Airway epithelial cell (primary cell): ENCODE measurements around the gene SULT1A1. TPM values are rescaled to one million over a fixed set of nuclear protein-coding genes. Genes with fewer than 3 reads are reported as not detected.

Source experiments
- total RNA-seq: library from RNA; depleted of rRNA; stranded (reverse); fragments of >200 nt; gene quantifications from 2 replicates; pipeline ENCODE4 v1.2.3, GENCODE V29; 2015

Gene SULT1A1
- total RNA-seq = 6.8 and 12.6 TPM in 2 replicates

DNA sequence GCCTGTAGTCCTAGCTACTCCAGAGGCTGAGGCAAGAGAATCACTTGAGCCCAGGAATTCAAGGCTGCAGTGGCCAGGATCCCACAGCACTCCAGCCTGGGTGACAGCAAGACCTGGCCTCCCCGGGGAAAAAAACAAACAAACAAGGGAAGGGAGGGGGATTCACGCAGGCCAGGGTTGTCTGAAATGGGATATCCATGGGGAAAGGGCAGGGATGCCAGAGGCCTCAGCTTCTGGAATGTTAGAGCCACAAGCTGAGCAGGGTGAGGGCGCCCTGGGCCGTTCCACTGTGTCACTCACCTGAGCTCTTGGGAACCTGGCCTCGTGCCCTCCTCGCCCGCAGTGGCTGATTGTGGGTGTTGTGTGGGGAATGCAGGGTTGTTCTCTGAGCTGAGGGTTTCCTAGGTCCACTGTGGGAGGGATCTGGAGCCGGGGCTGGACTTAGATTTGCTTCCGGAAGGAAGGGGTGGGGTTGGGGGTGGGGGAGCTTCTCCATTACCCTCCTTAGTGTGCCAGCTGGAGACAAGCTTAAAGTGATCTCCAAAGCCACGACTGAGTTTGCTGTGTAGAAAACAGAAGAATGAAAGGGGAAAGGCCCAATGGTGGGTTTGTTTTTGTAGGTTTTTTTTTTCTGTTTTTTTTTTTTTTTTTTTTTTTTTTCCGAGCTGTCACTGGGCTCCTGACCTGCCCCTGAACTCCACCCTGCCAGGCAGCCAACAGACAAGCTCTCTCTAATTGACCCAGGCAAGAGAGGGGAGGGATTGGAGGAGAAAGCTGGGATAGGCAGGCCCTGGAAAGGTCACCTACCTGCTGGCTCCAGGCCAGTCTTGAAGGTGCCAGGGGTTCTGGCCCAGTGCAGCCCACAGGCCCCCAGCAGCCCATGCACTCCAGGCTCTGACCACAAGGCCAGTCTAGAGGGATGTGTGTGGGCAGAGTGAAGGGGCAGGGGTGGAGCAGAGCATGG is at the start of gene SULT1A1:
Gene SULT1A1, minus strand, starts transcription at position 414 of the 964 bp plus-strand sequence. CDS start 1,189 bp downstream, outside the sequence.

GRCh38 chr16:28637765-28638164 is 27.9 kb upstream of the SULT1A1 start, which contains the start of gene NPIPB8:
TSS of gene NPIPB8 (plus strand) at chr16:28638065. CDS start at chr16:28638361, 296 bp downstream.

DNA sequence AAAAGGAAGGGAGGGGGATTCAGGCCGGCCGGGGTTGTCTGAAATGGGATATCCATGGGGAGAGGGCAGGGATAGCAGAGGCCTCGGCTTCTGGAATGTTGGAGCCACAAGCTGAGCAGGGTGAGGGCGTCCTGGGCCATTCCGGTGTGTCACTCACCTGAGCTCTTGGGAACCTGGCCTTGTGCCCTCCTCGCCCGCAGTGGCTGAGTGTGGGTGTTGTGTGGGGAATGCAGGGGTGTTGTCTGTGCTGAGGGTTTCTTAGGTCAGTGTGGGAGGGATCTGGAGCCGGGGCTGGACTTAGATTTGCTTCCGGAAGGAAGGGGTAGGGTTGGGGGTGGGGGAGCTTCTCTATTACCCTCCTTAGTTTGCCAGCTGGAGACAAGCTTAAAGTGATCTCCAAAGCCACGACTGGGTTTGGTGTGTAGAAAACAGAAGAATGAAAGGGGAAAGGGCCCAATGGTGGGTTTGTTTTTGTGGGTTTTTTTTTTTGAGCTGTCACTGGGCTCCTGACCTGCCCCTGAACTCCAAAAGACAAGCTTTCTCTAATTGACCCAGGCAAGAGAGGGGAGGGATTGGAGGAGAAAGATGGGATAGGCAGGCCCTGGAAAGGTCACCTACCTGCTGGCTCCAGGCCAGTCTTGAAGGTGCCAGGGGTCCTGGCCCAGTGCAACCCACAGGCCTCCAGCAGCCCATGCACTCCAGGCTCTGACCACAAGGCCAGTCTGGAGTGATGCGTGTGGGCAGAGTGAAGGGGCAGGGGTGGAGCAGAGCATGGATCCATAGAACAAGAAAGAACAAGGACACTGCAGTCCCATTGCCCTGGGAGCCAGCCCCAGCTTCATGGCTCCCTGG is 12.8 kb downstream of the SULT1A1 start, which contains the start of gene SULT1A2:
Gene SULT1A2, minus strand, starts transcription at position 211 of the 852 bp plus-strand sequence. CDS start 1,120 bp downstream, outside the sequence.

Other genes starting within 250 kb of the SULT1A1 start
- 0.49 TPM in 1 of 2 replicates, not detected in the other for gene NPIPB6, start 246.5 kb downstream of the SULT1A1 start, total RNA-seq
- 199 and 216 TPM in 2 replicates for gene EIF3CL, start 206.2 kb downstream of the SULT1A1 start, total RNA-seq
- gene NPIPB7, start 137.7 kb downstream of the SULT1A1 start, total RNA-seq = not detected in 2 replicates
- gene CLN3, start 118.0 kb downstream of the SULT1A1 start, total RNA-seq = 8.4 and 12.0 TPM in 2 replicates
- gene APOBR, start 115.4 kb downstream of the SULT1A1 start, total RNA-seq = not detected in 2 replicates
- not detected in 2 replicates for gene IL27, start 103.2 kb downstream of the SULT1A1 start, total RNA-seq
- 8.3 and 8.9 TPM in 2 replicates for gene NUPR1, start 71.1 kb downstream of the SULT1A1 start, total RNA-seq
- 17.9 and 19.5 TPM in 2 replicates for gene SGF29, start 56.1 kb downstream of the SULT1A1 start, total RNA-seq
- gene SULT1A2, start 13.0 kb downstream of the SULT1A1 start, total RNA-seq = 0.42 and 0.88 TPM in 2 replicates
- gene NPIPB8, start 28.0 kb upstream of the SULT1A1 start, total RNA-seq = not detected in 2 replicates
- 281 and 312 TPM in 2 replicates for gene EIF3C, start 101.4 kb upstream of the SULT1A1 start, total RNA-seq
- gene NPIPB9, start 141.7 kb upstream of the SULT1A1 start, total RNA-seq = 0.51 TPM in 1 of 2 replicates, not detected in the other
- 69.4 and 76.5 TPM in 2 replicates for gene ATXN2L, start 213.0 kb upstream of the SULT1A1 start, total RNA-seq
- 198 and 234 TPM in 2 replicates for gene TUFM, start 236.3 kb upstream of the SULT1A1 start, total RNA-seq